ENCODE measurements around the gene TSPEAR.

TSPEAR gene

GRCh38 chr21:44723177-44724131 is 12.1 kb upstream of the TSPEAR start:
- DNase-seq (ENCODE audit: extremely low read depth in 1 of 2, low read depth in 1 of 2), result no peak

GRCh38 chr21:44722731-44723130 is 11.4 kb upstream of the TSPEAR start:
- no peak for DNase-seq (ENCODE audit: extremely low read depth in 1 of 2, low read depth in 1 of 2)

DNA sequence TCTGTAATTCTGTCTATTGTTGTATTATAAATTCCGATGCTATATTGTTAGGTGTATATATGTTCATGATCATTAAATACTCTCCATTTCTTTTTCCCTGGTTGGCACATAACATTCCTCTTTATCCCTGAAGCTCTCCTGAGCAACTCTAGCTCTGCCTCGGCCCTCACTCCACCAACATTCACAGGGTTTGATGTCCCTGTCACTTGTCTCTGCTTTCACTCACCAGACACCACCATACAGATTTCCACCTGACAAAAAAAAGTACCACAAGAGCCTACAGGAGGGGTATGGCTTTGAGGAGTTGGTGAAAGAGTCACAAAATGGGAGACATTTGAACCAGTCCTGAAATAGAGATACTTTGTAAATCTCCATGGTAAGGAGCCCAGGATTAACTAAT is 8.8 kb upstream of the TSPEAR start:
- no peak for DNase-seq (ENCODE audit: extremely low read depth in 1 of 2, low read depth in 1 of 2)

GRCh38 chr21:44718571-44718970 is 7.2 kb upstream of the TSPEAR start:
- no peak for DNase-seq (ENCODE audit: extremely low read depth in 1 of 2, low read depth in 1 of 2)

DNA sequence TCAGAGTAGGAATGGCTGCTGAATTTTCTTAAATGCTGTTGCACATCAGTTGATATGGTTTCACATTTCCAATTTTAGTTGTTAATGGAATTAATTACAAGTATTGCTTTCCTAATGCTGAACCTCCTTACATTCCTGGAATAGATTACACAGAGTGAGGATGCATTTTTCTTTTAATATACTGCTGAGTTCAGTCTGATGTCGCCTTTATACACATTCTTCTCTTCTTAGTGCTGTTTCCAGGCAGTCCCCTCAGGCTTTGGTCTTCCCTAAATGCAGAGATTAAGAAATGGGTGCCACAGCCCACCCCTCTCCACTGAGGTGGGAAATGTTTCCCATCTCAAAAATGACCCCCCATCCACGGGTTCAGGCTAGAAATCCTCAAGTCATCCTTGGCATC is 6.7 kb upstream of the TSPEAR start:
- DNase-seq (ENCODE audit: extremely low read depth in 1 of 2, low read depth in 1 of 2), result no peak

GRCh38 chr21:44716984-44717383 is 5.6 kb upstream of the TSPEAR start:
- DNase-seq (ENCODE audit: extremely low read depth in 1 of 2, low read depth in 1 of 2), result no peak

- DNase-seq (ENCODE audit: extremely low read depth in 1 of 2, low read depth in 1 of 2), result no peak
Observed at GRCh38 chr21:44714905-44715304, 3.5 kb upstream of the TSPEAR start.

GRCh38 chr21:44713846-44714245 is 2.5 kb upstream of the TSPEAR start:
- no peak for DNase-seq (ENCODE audit: extremely low read depth in 1 of 2, low read depth in 1 of 2)

DNA sequence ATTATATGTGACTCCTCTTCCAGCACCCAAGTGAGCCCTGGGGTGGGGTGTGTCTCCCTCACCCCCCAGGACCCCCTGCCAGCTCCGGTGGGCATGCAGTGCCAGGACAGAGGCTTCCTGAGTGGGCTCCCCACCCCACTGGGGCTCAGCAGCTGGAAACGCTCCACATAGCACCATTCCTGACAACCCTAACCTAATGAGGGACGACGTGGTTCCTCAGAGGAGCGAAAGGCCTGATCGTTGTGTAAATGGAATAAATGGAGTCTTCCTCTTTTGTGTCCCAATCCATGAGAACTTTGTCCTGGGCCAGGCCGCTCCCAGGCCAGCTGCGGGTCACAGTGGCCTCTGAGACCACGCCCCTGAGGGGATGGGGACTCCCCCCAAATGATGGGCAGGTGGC is 1.8 kb upstream of the TSPEAR start:
- no peak for DNase-seq (ENCODE audit: extremely low read depth in 1 of 2, low read depth in 1 of 2)

GRCh38 chr21:44712203-44713028 is 1.0 kb upstream of the TSPEAR start:
- no peak for DNase-seq (ENCODE audit: extremely low read depth in 1 of 2, low read depth in 1 of 2)

GRCh38 chr21:44710756-44711326 is 531 bp downstream of the TSPEAR start:
- no peak for DNase-seq (ENCODE audit: extremely low read depth in 1 of 2, low read depth in 1 of 2)

- DNase-seq (ENCODE audit: extremely low read depth in 1 of 2, low read depth in 1 of 2), result no peak
Observed at GRCh38 chr21:44710294-44710665, 1.1 kb downstream of the TSPEAR start.

- no peak for DNase-seq (ENCODE audit: extremely low read depth in 1 of 2, low read depth in 1 of 2)
Observed at GRCh38 chr21:44709426-44710293, 1.7 kb downstream of the TSPEAR start.

GRCh38 chr21:44708866-44709425 is 2.4 kb downstream of the TSPEAR start:
- DNase-seq (ENCODE audit: extremely low read depth in 1 of 2, low read depth in 1 of 2), result no peak

DNA sequence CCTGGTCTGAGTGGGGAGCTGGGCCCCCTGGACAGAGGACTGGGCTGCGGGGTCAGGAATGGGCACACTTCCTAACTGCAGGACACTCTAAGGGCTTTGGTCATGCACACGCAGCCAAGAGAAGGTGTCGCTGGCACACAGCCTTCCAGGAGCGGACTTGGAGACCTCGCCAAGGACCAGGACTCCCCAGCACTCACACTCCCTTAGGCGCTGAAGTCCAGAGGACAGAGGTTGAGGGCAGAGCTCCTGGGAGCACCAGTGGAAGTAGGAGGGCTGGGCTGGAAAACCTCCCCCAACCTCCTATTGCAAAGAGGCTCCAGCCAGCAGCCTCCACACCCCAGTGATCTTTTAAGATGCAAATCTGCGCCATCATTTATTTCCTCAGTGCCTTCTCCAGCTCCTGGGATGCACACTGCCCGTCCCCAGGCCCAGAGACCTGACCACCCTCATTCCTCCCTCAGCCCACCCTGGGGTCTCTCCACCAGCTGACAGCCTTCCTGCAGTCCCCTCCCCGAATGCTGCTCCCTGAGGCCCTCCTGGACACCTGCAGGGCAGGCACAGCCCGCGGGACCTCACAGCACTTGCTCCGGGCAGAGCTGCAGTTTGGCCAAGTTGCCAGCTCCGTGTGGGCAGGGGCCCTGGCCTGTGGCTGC is 3.0 kb downstream of the TSPEAR start:
- no peak for DNase-seq (ENCODE audit: extremely low read depth in 1 of 2, low read depth in 1 of 2)

DNA sequence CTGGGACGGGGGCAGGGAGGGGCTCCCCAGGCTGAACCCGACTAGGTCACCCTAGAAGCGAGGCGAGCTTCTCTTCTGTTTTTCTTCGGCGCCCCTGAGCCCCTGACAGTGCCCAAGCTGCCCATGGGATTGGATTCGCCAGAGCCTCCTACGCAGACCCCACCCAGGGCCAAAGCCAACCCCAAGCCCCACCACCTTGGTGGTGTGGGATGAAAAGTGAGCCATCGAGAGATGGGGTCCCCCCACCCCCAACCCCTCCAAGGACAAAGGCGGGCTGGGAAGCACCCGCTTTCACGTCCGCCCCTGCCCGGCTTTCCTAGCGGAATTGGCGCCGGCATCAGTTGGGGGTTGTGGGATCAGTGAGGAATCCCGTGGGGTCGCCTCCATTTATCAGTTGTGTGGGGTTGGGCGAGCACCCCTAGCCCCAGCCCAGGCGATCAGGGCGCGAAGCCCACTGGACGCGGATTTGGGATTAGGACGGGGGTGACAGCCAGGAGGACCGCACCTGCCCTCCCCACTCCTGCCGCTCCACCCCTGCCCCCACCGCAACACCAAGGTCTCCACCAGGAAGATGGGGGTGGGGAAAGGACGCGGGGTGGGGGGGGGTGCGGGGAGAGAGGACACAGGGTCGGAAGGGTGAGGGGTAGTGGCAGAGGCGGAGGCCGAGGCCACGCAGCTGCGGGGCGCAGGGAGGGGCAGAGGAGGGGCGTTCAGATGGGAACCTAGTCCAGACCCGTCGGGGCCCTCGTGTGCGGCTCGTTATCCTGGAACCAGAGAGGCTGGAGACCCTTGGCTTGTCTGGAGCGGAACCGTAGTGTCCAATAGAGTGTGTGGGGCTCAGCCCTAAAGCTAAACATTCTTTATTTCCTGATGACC is 4.4 kb downstream of the TSPEAR start:
- DNase-seq (ENCODE audit: extremely low read depth in 1 of 2, low read depth in 1 of 2), result no peak

DNA sequence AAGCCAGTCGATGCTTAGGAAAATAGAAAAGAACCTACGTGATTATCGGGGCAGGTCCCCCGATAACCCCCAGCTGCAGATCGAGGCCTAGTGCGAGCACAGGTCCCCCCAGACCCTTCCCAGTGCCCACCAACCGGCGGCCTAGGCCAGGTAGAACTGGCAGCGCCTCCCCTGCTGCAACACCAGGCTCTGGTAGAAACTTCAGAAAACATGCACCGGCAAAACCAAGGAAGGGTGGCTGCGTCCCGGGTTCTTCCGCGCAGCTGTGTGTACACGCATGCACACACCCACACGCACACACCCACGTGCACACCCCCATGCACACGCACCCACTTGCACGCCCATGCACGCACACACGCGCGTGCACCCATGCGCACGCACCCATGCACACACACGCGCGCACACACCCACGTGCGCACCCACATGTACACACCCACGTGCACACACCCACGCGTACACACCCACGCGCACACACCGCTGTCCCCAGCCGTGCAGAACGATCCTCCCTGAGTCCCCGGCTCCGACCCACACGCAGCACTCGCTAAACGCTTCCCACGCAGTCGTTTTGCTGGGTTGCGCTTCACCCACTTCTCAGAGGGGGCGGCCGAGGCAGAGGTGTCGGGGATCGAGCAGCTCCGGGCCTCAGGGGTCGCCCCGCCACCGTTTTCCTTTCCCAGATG is 5.2 kb downstream of the TSPEAR start:
- DNase-seq (ENCODE audit: extremely low read depth in 1 of 2, low read depth in 1 of 2), result no peak

DNA sequence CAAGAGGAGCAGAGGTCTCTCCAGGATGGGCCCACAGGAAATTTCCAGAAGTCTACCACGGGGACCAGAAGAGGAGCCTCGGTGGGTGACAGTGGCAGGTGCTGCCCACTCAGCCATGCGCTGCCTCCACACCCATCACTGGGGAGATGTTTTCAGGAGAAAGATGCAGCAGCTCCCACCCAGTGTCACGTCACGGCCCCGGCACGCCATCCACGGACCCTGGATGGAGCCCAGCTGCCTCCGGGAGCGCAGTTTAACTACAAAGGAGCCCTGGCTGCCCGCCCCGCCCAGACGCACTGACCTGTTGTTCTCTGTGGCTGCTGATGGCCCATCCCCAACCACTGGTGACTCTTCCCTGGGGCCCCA is 6.8 kb downstream of the TSPEAR start:
- no peak for DNase-seq (ENCODE audit: extremely low read depth in 1 of 2, low read depth in 1 of 2)
